GM21723 (cell line): ENCODE results near the gene F5.
"Not testable (repeated sequence)": the region's sequence is repeated elsewhere in the genome, so short reads cannot be mapped to it uniquely, and the experiment has no call there.

Experiments used
- ATAC-seq: cut with Tn5 transposase; IDR thresholded peaks from one replicate; pipeline ENCODE4 v1.9.1; 2021; ENCODE audit warnings: mild to moderate bottlenecking, moderate library complexity; ENCODE audit not compliant: unreplicated experiment

The F5 gene

DNA sequence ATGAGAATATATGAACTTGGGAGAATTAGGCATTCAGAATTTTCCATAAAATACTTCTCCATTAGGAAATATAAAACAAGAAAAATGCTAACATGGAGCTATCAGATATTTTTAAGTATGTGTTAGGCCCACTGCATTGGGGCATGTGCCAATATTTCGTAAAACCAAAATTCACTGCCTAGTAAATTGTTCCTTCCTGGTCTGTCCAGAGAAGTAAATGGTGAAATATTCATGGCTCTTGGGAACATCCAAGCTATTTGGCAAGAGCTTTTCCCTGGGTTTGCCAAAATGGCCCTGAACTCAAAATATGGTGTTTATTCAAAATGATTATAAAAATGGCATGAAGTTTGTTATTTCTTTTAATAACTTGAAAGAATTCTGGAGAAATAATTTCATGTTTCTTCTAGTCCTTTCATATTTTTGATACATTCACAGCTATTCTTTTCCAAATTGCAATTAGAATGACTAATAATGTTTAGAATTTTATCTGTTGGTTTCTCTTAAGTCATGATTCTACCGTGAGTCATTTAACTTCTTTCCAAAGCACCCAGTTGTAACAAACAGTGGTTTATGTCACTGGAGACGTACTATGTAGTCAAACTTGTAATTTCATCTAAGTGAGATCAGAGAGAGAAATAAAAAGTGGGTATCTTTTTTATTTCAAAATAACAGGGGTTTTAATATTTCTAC lies 74.8 kb downstream of the F5 start:
- no peak for ATAC-seq

DNA sequence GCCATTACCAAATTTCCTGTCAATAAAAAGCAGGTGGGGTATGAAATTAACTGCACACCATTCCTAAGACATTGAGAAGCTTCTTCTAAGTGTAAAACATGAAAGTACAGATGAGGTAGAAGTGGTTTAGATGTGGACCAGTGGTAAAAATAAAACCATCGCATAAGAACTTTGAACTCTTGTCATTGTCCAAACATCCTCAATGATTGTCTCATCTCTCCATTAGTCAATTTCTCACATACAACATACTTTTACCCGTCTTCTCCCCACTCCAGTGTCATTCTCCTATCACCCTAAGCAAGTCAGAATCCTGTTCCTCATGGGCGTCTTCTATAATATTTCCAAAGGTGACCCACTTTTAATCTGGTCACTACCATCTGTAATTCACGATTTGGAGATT lies 76.2 kb downstream of the F5 start:
- no peak for ATAC-seq

DNA sequence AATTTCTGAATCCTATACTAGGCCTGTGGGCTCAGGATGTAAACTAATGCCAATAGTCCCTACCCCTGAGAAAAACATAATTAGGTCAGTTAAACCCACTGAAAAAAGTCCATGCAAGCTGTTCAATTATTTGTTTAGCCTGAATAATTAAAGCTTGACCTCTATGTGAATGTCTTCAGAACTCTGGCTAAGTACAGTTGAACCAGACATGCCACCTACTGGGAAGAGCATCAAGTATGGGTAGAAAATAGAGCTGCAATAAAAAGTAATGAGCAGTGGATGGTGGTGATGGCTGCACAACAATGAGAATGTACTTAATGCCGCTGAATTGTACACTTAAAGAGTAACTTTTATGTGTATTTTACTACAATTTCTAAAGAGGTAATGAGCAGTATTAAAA lies 76.9 kb downstream of the F5 start:
- ATAC-seq: no peak

DNA sequence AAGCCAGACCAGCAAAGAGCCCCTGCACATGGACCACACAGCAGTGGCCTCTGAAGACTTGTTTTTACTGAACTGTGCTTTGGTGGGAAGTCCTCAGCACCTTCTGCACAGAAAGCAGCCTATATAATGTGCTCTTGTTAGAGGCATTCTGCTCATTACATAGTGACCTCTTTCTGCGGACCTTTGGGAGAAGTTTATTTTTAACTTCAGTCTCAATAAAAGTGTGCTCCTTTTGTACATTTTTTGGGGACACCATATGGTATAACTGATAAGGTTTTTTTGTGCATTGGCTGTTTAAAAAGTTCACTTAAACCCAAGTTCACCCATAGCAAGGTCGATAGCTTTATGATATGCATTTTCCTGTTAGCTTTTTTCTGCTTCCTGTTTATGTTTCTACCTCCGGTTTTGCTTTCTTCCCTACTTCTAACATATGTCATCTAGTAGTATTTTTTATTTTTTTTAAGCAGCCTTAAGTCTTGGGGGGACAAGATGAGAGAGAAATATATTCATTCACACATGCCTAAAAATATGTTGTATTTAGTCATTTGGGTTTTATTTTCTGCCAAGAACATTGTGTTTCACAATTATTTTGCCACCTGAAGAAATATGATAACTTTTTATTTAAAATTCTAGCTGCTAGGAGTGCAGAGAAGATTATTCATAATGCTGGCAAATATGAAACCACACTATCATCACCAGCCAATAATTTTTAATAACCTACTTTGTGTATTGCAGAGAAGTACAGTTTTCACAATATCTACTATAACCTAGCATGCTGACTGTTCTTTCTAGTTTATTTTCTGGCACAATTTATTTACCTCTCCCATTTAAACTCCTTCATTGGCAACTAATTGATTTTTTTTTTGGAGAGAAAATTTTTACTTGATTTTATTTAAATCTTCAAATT lies 77.6 kb downstream of the F5 start:
- ATAC-seq: no peak

DNA sequence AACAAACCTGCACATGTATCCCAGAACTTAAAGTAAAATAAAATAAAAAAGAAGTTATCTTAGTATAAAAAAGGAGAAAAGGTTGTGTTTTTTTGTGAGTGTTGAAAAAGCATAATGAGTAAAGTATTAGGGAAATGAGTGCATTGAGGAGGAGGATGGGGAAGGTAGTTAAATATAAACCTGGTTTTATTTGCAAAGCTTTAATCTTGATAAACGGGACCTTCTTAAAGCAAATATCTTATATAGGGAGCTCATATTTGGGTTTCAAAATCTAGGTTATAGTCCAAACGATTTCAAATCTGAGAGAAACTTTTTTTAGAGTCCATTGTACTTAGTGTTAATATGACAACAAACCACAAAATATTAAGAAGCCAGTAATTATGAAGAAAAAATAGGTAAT lies 78.9 kb downstream of the F5 start:
- ATAC-seq: no peak

DNA sequence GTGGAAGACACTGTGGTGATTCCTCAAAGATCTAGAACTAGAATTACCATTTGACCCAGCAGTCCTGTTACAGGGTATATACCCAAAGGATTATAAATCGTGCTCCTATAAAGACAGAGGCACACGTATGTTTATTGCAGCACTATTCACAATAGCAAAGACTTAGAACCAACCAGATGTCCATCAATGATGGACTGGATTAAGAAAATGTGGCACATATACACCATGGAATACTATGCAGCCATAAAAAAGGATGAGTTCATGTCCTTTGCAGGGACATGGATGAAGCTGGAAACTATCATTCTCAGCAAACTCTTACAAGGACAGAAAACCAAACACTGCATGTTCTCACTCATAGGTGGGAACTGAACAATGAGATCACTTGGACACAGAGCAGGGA lies 82.7 kb downstream of the F5 start:
- not testable (repeated sequence) for ATAC-seq

DNA sequence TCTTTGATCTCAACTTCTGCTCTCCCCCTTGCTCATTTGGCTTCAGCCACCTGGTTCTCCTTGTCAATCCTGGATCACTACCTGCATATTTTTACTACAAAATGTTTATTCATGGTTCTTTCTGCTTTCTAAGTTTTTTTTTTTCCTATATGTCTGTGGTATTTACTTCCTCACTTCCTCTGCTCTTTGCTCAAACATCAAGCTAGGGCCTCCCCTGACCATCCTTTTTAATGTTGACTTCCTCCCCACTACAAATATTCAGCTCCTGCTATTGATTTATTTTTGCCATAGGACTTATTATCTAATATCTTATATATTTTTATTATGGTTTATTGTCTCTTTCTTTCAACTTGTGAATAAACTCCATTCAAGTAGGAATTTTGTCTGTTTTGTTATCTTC lies 86.5 kb downstream of the F5 start:
- ATAC-seq: no peak

DNA sequence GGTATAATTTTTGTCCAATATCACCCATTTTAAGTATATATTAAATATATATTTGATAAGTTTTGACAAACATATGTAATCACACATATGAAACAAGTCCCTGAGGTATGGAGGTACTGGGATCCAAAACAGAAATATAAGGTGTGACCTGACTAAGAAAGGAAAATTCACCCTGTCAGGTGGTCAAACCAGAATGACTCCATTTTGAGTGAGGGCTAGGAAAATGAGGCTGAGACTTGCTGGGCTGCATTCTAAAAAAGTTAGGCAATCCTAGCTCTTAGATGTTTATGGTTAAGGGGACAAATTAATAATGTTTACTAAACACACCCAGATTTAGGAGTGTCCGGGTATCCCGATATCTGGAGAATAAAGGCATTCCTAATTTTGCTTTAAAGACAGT lies 89.0 kb downstream of the F5 start:
- no peak for ATAC-seq

DNA sequence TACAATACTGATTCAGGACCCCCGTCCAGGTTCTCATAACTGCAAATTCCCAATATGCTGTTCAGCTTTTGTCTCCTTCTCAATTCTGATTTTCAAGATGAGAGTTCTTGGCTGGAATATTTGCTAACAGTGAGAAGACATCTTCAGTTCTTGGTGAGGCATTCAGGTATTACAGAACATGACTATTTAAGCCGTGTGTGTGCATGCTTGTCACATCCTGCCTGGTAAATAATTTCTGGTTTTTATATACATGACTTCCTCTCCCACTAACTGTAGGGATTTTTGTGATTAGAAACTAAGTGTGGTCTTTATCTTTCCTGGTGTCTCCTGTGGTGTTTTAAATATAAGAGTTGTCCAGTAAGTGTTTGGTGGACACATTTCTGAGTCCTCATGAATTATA lies 90.4 kb downstream of the F5 start:
- no peak for ATAC-seq

DNA sequence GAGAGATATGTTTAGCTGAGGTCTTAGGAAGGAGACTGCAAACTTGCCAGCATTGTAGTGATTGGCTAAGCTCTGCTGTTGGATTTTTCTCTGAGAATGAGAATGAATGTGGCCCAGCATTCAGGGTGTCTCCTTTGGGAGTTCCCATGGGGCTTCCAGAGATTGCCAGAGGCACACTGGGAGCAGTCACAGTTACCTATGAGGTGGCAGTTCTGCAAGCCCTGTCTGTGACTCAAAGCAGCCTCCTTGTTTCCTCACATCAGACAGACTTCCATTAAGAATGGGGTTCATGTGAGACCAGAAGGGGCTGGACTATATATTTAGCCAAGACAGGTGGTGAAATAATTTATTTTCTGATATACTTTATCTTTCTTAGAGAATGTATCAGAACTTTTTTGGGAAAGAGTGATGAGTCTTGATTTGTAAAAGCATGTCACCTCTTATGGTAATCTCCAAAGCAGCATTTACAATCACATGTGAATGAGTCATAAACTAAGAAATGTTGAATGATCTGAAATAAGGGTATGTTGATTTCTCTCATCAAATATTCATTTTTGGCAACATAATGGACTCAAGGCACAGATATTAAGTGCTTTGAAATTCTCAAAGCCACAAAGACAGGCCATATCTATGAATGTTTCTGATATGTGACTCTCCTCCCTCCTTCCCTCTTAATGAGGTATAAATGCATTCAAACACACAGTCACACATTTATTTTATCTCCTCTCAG lies 91.1 kb downstream of the F5 start:
- no peak for ATAC-seq

DNA sequence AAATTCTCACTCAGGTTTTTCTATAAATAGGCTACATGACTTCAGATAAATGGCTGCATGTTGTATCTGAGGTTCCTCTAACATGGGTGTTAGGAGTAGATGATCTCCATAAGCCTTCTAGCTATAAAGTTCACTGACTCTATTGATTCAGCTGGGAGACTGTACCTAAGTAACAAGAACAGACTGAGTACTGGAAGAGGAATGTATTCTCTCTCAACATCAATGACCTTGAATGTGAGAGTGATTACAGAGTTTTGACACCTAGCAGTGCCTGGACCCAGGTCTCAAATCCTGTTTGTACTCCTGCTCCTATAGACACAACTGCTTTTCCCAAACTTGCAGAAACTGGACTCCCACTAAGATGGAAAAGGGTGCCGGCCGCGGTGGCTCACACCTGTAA lies 91.9 kb downstream of the F5 start:
- ATAC-seq: no peak

DNA sequence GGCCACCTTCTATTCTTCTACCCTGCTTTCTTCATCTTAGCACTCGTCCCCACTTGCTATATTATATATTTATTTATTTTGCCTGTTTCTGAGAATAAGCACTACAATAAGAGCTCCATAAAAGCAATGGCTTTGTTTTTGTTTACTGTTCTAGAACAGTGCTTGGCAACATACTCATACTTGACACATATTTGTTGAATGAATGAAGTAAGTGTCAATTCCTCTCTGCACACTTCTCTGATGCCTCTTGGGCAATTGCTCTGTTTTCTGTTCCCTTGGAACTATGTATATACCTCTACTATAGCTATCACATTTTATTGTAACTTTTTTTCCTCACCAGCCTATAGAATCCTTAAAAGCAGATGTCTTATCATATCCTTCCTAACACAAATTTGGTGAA lies 93.0 kb downstream of the F5 start:
- no peak for ATAC-seq

DNA sequence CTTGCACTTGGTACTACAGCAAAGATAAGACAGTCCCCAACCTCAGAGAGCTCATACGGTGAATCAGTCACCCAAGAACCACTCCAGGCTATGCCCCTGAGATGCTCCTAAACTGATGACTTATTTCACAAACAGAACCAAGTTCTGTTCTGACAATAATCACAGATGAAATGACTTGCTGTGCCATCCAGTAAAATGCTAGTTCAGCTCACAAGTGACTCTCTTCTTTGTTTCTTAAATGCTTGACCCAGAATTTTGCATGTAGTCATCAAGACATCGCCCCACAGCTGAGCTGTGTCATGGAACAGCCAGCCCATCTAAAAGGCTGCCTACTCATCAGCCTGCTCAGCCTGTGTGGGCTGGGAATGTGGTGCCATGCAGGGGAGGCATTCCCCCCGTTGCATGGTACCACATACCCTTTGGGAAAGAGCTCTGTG lies 94.4 kb downstream of the F5 start:
- peak; percentile 51 for ATAC-seq

DNA sequence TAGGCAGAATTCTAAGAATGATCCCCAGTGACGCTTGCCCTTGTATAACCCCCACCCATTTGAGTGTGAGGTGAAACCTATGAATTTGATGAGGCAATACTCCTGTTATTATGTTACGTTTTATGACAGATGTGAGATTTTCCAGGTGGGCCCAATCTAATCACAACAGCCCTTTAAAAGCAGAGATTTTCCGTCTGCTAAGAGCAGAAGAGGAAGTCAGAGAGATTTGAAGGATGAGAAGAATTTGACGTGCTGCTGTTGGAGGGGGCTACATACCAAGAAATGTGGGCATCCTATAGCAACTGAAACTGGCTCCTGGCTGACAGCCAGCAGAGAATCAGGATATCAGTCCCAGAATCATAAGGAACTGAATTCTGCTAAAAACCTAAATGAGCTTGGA lies 98.1 kb downstream of the F5 start:
- no peak for ATAC-seq

DNA sequence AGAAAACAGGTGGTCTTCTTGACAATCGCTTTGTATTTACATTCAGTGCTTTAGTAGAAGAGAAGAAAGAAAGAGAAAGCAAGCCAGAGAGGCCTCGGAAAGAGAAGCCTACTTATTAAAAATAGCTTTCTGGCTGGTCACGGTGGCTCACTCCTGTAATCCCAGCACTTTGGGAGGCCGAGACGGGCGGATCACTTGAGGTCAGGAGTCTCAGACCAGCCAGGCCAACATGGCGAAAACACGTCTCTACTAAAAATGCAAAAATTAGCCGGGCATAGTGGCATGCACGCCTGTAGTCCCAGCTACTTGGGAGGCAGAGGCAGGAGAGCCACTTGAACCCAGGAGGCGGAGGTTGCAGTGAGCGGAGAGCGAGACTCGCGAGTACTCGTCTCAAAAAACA lies 98.7 kb downstream of the F5 start:
- no peak for ATAC-seq

DNA sequence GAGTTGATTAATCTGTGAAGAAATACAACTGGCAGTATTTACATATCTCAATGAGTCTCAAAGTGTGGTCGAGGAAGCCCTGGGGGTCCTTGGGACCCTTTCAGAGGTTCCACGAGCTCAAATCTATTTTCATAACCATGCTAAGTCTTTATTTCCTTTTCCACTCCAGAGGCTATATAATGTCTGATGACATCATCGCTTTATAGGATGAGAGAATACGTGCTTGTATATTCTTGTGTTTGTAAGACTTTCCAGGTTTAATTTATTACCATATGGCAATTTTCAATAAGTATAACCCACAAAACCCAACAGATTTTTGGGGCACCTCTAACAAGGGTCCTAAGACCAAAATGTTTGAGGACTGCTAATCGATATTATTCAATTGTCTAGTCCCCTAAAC lies 99.1 kb downstream of the F5 start:
- no peak for ATAC-seq

DNA sequence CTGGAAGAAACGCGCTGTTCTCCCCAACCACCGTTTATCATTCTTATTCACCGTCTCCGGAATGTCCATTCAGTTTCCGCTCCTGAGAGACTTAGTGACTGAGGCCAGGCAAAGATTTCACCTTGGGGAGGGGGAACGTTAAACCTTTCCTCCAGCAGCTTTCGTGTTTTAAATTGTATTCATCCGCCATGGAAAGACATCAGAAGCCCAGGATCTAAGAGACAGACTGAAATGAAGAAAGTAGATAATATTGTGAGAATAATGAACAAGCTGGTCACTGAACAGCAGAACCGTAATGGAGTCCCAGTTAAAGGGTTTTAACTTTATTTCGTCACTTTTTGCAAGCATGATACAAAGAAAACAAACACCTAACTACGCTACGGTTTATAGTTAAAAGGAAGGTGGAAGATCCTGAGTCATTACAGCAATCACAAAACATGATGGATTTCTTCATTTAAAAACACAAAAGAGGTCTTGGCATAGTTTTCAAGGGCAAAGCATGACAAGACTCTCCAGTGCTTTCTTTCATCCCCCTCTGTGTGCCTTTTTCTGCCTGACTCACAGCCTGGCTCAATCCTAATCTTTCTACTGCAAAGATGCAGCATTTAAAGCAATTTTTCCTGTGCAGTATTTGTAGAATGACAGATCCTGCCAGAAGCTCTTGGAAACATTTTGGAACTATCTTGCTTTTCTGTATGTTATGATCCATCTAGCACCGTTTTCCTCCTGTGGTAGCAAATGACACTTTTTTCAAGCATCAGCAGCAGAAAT lies 99.8 kb downstream of the F5 start:
- ATAC-seq: no peak

DNA sequence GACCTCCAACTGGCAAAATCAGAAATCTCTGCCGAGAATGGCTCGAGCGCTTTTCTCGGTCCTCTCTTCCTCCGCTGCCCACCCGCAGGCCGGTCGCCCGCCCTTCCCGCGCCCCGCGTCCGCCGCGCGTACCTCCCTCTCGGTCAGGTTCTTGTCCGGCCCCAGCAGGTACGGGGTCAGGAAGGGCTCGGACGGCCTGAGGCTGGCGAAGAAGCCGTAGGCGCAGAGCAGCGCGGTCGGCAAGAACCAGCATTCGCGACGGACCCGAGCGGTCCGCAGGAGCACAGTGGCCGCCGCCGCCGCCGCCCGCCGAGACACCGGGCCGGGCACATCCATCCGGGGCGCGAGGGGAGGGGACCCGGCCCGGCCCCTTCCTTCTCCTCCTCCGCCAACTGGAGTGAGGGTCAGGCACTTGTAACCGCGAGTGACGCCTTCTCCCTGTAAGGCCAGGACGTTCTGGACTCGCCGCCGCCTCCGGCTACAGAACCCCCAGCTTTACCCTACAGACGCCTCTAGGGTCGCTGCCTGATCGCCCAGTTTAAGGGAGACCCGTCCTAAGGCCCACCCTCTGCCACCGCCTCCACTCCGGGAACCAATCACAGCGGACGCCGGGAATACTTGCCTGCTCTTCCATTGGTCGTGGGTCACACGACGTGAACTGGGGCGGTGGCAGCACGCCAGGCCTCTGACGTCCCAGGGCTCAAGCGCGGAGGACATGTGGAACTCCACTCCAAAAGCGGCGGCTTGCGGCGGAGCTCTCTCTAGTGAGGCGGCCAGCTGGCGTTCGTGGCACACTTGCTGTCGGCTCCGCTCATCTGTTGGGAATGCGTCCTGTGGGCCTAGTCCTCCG lies 100.6 kb downstream of the F5 start, which contains the start of gene SLC19A2:
SLC19A2 (minus strand) TSS at position 514 of the 850 bp plus-strand sequence; CDS start at position 336, 178 bp downstream.
- peak; percentile 99 for ATAC-seq

DNA sequence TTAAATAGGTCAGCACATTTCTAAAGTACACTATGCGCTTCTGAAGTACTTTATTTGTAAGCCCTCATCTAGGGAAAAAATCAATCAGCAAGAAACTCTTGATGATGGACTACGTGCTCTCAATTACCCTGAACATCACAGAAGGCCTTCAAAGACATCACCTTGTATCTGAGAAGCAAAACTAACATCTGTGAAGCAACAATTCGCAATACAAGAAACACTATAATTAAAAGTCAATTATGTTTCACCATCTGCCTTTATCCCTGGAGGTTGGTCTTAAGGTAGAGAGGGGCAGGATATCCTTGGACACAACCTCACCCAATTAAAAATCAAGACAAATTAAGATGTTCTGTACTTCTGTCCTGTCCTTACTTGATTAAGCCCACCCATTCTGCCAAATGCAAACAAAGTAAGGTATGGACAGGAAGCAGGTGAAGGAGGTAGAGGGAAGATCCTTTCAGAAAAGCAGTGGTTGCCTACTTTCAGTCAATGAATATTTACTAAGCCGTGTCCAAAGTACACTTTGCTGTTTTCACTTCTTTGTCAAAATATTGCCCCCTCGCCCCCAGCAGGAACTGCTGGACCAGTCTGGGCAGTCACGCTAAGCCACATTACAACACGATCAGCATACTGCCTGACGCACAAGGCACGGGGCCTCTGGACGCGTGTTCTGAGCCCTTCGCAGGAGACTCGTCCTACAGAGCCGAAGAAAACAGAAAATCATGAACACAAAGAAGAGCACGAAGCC lies 101.4 kb downstream of the F5 start:
- ATAC-seq: peak; percentile 34
